ENCODE data around the gene SMC3. TPM values are rescaled to one million over a fixed set of nuclear protein-coding genes. Genes with fewer than 3 reads are reported as not detected.
A peak's percentile ranks its signal among the peaks of the same experiment; 100 is the strongest.

SMC3 gene
- total and polyA plus RNA-seq, 2 of the 13 experiments (the other 11 are each of a cell fraction or from before 2014, with no cell fraction given): 11.7 to 48.0 TPM

DNA sequence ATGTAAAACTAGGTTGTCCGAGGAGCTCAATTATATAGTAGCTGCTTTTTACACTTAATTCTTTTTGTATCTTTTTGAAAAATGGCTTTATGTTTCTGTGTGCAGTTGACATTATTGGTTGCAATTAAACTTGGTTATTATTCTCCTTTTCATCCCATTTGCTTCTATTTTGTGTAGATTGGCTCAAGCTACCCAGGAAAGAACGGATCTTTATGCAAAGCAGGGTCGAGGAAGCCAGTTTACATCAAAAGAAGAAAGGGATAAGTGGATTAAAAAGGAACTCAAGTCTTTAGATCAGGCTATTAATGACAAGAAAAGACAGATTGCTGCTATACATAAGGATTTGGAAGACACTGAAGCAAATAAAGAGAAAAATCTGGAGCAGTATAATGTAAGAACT is 16.5 kb downstream of the SMC3 start:
- no peak for FAIRE-seq
- H2AFZ ChIP-seq (ENCODE audit: low read length): no peak overlapping the region
- ChIA-PET CTCF (ENCODE audit: low intra/inter-chr PET ratio, low total read pairs) (no interaction called here), POLR2A (no interaction called here)
- in situ Hi-C loops (cut with HindIII; ENCODE audit: extremely low pct_ligation_motif_present, low pct_unique_long_range_greater_than_20kb) (no loop called here), intact Hi-C loops (cut with micrococcal nuclease; ENCODE audit: unreplicated experiment) (no loop called here)
- TF ChIP-seq RBFOX2 (IDR thresholded peaks at IDR 0.05; ENCODE audit: low read depth, low read length): no peak
- no peak for TF ChIP-seq ZNF737 (CRISPR knock-in tag; IDR thresholded peaks at IDR 0.05; ENCODE audit: borderline replicate concordance)
- TF ChIP-seq ZMYM4 (CRISPR knock-in tag; IDR thresholded peaks at IDR 0.05): no peak
- TF ChIP-seq PHF8 (CRISPR knock-in tag; IDR thresholded peaks at IDR 0.05): no peak
- no peak for TF ChIP-seq ZNF230 (CRISPR knock-in tag; IDR thresholded peaks at IDR 0.05)
- no peak for TF ChIP-seq FOXC1 (CRISPR knock-in tag; IDR thresholded peaks at IDR 0.05; ENCODE audit: borderline replicate concordance)
- TF ChIP-seq MED13 (CRISPR knock-in tag; IDR thresholded peaks at IDR 0.05): no peak
- TF ChIP-seq CBX1 (IDR thresholded peaks at IDR 0.05; ENCODE audit: low read depth): no peak
- no peak for TF ChIP-seq SRY (CRISPR knock-in tag; IDR thresholded peaks at IDR 0.05)
- TF ChIP-seq KDM6A (CRISPR knock-in tag; IDR thresholded peaks at IDR 0.05; ENCODE audit: low read depth): no peak
- no peak for TF ChIP-seq RCOR2 (CRISPR knock-in tag; IDR thresholded peaks at IDR 0.05)
- TF ChIP-seq, protein P1, sequence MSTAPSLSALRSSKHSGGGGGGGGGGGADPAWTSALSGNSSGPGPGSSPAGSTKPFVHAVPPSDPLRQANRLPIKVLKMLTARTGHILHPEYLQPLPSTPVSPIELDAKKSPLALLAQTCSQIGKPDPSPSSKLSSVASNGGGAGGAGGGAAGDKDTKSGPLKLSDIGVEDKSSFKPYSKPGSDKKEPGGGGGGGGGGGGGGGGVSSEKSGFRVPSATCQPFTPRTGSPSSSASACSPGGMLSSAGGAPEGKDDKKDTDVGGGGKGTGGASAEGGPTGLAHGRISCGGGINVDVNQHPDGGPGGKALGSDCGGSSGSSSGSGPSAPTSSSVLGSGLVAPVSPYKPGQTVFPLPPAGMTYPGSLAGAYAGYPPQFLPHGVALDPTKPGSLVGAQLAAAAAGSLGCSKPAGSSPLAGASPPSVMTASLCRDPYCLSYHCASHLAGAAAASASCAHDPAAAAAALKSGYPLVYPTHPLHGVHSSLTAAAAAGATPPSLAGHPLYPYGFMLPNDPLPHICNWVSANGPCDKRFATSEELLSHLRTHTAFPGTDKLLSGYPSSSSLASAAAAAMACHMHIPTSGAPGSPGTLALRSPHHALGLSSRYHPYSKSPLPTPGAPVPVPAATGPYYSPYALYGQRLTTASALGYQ (CRISPR knock-in tag; IDR thresholded peaks at IDR 0.05): no peak
- TF ChIP-seq, protein P2, sequence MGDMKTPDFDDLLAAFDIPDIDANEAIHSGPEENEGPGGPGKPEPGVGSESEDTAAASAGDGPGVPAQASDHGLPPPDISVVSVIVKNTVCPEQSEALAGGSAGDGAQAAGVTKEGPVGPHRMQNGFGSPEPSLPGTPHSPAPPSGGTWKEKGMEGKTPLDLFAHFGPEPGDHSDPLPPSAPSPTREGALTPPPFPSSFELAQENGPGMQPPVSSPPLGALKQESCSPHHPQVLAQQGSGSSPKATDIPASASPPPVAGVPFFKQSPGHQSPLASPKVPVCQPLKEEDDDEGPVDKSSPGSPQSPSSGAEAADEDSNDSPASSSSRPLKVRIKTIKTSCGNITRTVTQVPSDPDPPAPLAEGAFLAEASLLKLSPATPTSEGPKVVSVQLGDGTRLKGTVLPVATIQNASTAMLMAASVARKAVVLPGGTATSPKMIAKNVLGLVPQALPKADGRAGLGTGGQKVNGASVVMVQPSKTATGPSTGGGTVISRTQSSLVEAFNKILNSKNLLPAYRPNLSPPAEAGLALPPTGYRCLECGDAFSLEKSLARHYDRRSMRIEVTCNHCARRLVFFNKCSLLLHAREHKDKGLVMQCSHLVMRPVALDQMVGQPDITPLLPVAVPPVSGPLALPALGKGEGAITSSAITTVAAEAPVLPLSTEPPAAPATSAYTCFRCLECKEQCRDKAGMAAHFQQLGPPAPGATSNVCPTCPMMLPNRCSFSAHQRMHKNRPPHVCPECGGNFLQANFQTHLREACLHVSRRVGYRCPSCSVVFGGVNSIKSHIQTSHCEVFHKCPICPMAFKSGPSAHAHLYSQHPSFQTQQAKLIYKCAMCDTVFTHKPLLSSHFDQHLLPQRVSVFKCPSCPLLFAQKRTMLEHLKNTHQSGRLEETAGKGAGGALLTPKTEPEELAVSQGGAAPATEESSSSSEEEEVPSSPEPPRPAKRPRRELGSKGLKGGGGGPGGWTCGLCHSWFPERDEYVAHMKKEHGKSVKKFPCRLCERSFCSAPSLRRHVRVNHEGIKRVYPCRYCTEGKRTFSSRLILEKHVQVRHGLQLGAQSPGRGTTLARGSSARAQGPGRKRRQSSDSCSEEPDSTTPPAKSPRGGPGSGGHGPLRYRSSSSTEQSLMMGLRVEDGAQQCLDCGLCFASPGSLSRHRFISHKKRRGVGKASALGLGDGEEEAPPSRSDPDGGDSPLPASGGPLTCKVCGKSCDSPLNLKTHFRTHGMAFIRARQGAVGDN (CRISPR knock-in tag; IDR thresholded peaks at IDR 0.05): no peak
- TF ChIP-seq ERF (CRISPR knock-in tag; IDR thresholded peaks at IDR 0.05): no peak
- TF ChIP-seq KAT2B (IDR thresholded peaks at IDR 0.05; ENCODE audit: borderline replicate concordance, low read depth, low read length): no peak
- no peaks in the 10 kb centered on the region for H3K9me3 ChIP-seq (ENCODE audit: low read length)
- H3K79me2 ChIP-seq (ENCODE audit: insufficient read depth, low read length): no peaks in the 10 kb centered on the region
- no peak for DNase-seq (ENCODE audit: low spot score)
- BruUV-seq (replicated peaks): TSS peak; percentile 43
- no peak overlapping the region for H3K4me2 ChIP-seq (ENCODE audit: low read depth, low read length)
- no peaks in the 10 kb centered on the region for H3K27me3 ChIP-seq (ENCODE audit: control insufficient read depth in 1 of 2, insufficient read depth in 2 of 2, low read length in 2 of 2)
- 95% methylated on average over 3 of the region's 3 CpGs for WGBS (ENCODE audit: low lambda C conversion rate)
- H3K4me3 ChIP-seq (replicated peaks in 1 of 3; ENCODE audit: insufficient read depth in 1 of 3, low read depth in 2 of 3, low read length in 3 of 3): no peak overlapping the region
- H3K4me1 ChIP-seq (ENCODE audit: insufficient read depth, low read length): no peaks in the 10 kb centered on the region
- no peak for ATAC-seq
- H3K36me3 ChIP-seq (replicated peaks in 1 of 2; ENCODE audit: control insufficient read depth in 1 of 2, insufficient read depth in 2 of 2, low read length in 2 of 2): peaks cover 16 to 70% of the 10 kb centered on the region in 2 experiments
- no peak overlapping the region for H3K9ac ChIP-seq (ENCODE audit: insufficient read depth, low read depth, low read length)
- H3K27ac ChIP-seq (ENCODE audit: extremely low read length, insufficient read depth, low read length): no peak overlapping the region
- no peaks in the 10 kb centered on the region; the same call in 1 of the 2 replicates for H4K20me1 ChIP-seq (ENCODE audit: insufficient read depth, low read length)
